GM19372 (cell line): ENCODE data around the gene UBR7.
A peak's percentile ranks its signal among the peaks of the same experiment; 100 is the strongest.
"Not testable (repeated sequence)": the region's sequence is repeated elsewhere in the genome, so short reads cannot be mapped to it uniquely, and the experiment has no call there.

ENCODE experiments used
- ATAC-seq: cut with Tn5 transposase; IDR thresholded peaks from one replicate; pipeline ENCODE4 v1.9.1; 2021; ENCODE audit warnings: mild to moderate bottlenecking, low read depth, moderate library complexity; ENCODE audit not compliant: unreplicated experiment

UBR7 gene, protein sequence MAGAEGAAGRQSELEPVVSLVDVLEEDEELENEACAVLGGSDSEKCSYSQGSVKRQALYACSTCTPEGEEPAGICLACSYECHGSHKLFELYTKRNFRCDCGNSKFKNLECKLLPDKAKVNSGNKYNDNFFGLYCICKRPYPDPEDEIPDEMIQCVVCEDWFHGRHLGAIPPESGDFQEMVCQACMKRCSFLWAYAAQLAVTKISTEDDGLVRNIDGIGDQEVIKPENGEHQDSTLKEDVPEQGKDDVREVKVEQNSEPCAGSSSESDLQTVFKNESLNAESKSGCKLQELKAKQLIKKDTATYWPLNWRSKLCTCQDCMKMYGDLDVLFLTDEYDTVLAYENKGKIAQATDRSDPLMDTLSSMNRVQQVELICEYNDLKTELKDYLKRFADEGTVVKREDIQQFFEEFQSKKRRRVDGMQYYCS

DNA sequence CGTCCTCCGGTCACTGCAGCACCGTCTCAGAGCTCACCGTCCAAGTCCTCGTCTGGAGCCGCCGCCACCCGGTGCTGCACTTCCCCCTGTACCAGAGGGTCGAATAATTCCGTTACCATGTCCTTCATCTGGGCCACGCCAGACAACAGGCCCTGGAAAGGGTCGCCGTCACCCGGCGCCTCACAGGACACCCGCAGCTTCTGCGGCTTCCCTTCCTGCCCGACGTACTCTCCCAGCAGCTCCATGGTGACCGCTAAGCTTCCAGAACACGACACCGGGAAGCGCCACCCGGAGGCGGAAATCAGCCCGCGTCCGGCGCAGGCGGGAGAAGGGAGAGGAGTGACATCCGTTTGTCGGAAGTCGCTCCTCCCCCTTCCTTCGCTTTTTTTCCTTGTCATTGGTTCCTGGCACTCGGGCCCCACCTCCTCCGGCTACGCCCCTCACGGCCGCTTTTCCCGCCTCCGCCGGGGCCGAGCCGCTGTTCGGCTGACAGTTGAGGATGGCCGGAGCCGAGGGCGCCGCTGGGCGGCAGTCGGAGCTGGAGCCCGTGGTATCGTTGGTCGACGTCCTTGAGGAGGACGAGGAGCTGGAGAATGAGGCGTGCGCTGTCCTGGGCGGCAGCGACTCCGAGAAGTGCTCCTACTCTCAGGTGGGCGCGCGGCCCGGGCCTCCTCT, at the start of gene UBR7, which contains the start of gene GON7:
TSS of gene UBR7 (plus strand) at position 464 of the 675 bp plus-strand sequence. CDS start at position 500, 36 bp downstream.
TSS of gene GON7 (minus strand) at position 273 of the 675 bp plus-strand sequence. CDS start at position 245, 28 bp downstream.
- peak; percentile 71 for ATAC-seq

DNA sequence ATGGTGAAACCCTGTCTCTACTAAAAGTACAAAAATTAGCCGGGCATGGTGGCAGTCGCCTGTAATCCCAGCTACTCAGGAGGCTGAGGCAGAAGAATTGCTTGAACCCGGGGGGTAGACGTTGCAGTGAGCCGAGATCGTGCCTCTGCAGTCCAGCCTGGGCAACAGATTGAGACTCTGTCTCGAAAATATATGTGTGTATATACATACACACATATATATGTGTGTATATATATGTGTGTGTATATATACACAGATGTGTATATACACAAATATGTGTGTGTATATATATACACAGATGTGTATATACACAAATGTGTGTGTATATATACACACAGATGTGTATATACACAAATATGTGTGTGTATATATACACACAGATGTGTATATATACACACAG, 48.7 kb upstream of the UBR7 start:
- not testable (repeated sequence) for ATAC-seq

DNA sequence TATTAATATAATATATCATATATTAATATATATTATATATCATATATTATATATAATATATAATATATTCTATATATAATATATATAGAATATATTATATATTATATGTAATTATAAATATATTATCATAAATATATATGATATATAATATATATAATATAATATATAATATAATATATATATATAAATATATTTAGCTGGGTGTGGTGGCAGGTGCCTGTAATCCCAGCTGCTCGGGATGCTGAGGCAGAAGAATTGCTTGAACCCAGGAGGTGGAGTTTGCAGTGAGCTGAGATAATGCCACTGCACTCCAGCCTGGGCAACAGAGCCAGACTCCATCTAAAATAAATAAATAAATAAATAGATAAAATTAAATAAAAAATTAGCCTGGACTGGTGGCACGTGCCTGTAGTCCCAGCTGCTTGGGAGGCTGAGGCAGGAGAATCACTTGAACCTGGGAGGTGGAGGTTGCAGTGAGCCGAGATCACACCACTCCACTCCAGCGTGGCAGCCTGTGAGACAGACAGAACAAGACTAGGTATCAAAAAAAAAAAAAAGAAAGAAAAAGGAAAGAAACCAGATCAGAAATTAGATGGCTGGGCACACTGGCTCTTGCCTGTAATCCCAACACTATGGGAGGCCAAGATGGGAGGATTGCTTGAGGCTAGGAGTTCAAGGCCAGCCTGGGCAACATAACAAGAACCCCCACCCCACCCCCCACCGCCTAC, 47.3 kb upstream of the UBR7 start:
- ATAC-seq, result not testable (repeated sequence)

DNA sequence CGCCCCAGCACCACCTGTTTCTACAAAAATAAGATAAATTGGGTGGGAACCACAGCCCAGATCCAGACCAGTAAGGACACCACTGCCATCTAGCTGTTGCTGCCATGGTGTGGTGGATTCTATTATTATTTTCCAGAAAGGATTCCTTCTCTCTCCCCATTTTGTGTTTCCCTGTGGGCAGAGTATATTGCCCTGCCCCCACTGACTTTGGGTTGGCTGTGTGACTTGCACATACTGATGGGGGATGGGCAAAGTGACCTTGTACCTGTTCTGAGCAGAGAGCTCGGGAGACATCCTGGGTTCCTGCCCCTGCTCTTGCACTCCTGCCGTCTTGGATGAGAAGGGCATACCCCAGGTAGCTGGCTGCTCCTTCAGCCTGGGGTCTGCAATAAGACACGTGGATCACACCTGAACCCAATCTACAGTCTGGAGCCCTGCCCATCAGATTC, 46.7 kb upstream of the UBR7 start:
- ATAC-seq, result no peak

DNA sequence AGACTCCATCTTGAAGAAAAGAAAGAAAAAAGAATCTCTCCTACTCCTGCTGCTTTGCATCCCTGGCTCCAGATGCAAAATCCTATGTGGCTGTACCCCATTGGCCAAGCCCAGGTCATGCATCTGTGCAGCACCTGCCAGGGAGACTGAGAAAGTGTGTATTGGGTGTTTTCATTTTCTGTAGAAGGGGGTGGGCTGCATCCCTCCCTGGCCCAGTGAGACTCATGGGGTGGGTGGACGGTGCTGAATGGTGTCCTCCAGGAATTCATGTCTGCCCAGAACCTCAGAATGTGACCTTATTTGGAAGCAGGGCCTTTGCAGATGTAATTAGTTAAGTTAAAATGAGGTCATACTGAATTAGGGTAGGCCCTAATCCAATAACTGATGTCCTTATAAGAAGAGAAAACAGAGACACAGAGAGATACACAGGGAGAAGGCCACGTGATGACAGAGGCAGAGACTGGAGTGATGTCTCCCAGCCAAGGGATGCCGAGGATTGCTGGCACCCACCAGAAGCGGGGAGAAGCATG, 45.6 kb upstream of the UBR7 start:
- no peak for ATAC-seq

DNA sequence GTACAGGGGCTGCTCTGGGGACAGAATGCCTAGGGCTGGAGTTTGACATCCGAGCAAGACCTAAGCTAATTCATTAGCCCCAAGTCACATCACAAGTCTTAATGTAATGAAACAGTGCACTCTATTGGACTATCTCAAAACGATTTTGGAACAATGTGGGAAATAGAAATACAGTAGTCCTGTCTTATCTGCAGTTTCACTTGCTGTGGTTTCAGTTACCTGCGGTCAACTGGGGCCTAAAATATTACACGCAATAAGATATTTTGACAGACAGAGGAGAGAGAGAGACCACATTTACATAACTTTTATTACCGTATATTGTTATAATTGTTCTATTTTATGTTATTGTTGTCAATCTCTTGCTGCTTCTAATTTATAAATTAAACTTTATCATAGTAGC, 43.5 kb upstream of the UBR7 start:
- no peak for ATAC-seq

DNA sequence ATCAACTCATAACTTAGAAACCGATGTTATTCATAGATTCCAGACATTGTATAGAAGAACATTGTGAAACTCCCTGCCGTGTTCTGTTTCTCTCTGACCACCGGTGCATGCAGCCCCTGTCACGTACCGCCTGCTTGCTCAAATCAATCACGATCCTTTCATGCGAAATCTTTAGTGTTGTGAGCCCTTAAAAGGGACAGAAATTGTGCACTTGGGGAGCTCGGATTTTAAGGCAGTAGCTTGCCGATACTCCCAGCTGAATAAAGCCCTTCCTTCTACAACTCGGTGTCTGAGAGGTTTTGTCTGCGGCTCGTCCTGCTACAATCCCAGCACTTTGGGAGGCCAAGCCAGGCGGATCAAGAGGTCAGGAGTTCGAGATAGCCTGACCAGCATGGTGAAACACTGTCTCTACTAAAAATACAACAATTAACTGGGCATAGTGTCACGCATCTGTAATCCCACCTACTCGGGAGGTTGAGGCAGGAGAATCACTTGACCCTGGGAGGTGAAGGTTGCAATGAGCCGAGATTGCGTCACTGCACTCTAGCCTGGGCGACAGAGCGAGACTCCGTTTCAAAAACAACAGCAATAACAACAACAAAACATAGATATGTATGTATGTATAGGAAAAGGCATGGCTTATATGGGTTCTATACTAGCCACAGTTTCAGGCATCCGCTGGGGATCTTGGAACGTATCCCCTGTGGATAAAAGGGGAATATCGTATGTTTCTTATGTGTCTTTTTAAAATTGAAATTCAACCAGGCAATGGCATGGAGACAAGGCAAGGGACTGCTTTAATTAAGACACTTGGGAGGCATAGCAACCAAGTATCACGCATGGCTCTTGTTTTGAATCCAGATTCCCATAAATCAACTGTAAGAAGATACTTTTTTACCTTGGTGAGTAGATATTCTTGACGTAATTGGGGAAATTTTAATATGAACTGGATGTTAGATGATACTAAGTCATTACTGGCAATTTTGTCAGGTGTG, 41.5 kb upstream of the UBR7 start:
- ATAC-seq, result not testable (repeated sequence)

DNA sequence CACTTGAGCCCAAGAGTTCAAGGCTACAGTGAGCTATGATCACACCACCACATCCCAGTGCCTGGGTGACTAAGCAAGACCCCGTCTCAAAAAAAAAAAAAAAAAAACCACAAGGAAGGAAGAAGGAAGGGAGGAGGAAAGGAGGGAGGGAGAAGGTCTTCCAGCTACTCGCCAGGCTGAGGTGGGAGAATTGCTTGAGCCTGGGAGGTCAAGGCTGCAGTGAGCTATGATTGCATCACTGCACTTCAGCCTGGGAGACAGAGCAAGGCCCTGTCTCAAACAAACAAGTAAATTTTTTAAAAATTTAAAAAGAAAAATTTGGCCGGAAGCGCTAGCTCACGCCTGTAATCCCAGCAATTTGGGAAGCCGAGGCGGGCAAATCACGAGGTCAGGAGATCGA, 38.4 kb upstream of the UBR7 start:
- not testable (repeated sequence) for ATAC-seq

DNA sequence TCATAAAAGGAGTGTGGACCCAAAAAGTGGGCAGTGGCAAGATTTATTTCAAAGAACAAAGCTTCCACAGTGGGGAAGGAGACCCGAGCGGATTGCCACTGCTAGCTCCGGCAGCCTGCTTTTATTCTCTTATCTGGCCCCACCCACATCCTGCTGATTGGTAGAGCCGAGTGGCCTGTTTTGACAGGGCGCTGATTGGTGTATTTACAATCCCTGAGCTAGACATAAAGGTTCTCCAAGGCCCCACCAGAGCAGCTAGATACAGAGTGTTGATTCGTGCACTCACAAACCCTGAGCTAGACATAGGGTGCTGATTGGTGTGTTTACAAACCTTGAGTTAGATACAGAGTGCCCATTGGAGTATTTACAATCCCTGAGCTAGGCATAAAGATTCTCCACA, 37.4 kb upstream of the UBR7 start:
- ATAC-seq, result not testable (repeated sequence)

DNA sequence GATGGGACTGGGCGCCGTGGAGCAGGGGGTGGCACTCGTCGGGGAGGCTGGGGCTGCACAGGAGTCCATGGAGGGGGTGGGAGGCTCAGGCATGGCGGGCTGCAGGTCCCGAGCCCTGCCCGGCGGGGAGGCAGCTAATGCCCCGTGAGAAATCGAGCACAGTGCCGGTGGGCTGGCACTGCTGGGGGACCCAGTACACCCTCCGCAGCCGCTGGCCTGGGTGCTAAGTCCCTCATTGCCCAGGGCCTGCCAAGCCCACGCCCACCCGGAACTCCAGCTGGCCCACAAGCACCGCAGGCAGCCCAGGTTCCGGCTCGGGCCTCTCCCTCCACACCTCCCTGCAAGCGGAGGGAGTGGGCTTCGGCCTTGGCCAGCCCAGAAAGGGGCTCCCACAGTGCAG, 36.9 kb upstream of the UBR7 start:
- not testable (repeated sequence) for ATAC-seq

DNA sequence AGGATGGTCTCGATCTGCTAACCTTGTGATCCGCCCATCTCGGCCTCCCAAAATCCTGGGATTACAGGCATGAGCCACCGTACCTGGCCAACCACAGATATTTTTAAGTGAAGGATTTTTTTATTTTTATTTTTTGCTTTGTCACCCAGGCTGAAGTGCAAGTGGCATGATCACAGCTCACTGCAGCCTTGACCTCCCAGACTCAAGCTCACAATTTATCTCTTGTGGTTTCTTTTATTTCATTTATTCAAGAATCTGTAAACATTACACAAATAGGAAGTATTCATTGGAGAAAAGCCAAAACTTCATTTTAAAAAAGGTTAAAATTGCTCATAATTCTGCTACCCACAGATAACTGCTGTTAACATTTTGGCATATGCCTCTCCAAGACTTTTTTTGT, 35.7 kb upstream of the UBR7 start:
- ATAC-seq, result no peak

DNA sequence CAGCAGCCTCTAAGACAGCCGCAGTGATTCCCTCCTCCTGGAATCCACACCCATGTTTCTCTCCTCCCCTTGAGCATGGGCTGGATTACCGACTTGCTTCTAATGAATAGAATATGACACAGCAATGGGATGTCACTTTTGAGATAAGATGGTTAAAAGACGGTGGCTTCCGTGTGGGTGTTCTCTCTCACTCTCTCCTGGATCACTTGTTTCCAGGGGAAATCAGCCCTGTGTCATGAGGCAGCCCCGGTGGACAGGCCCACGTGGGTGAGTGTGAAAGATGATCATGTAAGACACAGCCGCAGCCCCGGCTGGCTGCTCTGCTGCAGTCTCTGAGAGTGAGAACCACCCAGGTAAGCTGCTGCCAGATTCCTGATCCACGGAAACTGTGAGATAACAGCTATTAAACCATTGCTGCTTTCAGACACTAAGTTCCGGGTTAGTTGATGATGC, 33.1 kb upstream of the UBR7 start:
- ATAC-seq, result no peak

DNA sequence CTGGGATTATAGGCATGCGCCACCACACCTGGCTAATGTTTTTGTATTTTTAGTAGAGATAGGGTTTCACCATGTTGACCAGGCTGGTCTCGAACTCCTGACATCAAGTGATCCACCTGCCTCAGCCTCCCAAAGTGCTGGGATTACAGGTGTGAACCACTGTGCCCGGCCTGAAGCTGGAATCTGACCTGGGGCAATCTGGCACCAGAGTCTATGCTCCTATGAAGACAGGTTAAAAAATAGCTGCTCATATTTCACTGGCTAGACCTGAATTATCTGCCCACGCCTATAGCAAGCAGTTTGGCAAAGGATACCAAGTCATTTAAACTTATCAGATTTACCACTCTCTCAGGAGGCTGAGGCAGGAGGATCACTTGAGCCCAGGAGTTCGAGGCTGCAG, 32.3 kb upstream of the UBR7 start:
- ATAC-seq, result not testable (repeated sequence)

DNA sequence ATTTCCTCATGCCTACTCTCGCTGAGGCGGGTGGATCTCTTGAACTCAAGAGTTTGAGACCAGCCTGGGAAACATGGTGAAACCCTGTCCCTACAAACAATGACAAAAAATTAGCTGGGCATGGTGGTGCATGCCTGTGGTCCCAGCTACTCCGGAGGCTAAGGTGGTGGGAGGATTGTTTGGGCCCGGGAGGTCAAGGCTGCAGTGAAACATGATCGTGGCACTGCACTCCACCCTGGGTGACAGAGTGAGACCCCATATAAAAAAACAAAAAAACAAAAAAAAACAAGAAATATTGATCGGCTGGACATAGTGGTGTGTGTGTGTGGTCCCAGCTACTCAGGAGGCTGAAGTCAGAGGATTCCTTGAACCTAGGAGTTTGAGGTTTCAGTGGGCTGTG, 31.6 kb upstream of the UBR7 start:
- ATAC-seq, result no peak

DNA sequence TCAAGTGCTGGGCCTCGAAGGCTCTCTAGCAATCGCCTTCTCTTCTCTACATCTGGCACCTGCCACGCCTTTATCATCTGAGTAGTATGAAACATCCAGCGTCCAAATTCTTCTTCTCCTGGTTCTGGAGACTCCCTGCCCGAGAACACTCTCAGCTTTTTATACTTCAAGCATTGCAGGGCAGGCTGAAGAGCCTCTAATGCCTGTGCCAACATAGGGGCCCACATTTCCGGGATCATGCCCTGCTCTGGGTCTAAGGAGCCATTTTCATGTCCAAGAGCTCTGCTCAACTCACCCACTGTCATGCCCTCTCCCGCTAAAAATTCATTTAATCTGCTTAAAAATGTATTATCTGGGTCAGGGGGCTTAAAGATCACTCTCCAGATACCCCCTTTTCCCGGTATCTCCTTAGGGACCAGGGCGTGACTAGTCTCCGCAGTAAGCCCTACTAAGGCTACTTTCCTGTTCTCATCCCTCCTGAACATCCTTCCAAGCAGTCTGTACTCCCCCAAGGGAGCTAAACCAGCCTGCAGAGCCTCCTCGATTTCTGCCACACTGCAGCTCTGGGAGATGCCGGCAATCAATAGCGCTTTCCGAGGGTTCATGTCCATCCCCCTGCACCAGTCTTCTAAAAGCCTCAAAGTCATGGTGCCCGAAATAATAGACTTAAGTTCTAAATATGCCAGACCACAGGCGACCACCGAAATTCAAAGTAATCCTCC, 23.3 kb upstream of the UBR7 start:
- no peak for ATAC-seq

DNA sequence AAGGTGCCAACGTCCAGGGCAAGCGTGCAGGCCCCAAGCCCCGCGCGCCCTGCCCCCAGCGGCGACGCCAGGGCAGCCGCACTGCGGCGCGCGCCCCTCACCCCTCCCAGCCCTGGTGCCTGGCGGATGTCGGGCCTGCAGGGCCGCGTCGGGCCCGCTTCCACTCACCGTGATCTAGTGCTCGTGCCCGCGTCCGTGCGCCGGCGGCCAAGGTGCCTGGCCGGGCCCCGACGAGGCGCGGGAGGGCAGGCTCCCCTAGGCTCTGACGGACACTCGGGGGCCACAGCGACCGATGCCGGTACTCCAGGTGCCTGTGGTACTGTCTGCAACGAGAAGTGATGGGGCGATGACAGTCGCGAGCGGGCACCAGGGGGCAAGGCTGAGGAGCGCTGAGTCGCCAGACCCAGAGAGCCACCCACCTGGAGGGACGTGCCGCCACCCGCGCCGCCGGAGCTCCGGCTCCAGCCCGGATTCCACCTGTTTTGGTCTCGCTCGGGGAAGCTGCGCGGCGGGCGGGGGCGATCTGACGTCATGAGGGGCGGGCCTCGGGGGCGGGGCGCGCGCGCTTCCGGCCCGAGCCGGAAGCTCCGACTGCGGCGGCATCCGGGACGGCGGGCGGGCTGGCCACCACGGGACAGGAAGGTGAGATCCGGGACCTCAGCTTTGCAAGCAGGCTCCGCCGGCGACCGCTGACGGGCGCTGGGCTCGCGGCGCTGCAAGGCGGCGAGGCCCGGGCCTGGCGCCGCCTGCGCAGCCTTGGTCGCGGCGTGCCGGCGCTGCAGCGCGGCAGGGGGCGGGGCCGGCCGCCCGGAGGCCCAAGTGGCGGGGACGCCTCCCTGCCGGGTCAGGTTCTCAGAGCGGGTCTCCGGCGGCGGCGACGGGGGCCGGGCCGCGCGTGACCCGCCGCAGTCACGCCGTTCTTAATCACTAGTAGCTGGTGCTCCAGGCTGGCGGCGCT, 22.4 kb upstream of the UBR7 start, which contains the start of the genes LYSET and MOAP1:
TSS of gene LYSET (plus strand) at position 927 of the 958 bp plus-strand sequence. CDS start 89 bp downstream, outside the sequence.
TSS of gene MOAP1 (minus strand) at position 507 of the 958 bp plus-strand sequence. CDS start 655 bp downstream, outside the sequence.
- peak; percentile 86 for ATAC-seq

DNA sequence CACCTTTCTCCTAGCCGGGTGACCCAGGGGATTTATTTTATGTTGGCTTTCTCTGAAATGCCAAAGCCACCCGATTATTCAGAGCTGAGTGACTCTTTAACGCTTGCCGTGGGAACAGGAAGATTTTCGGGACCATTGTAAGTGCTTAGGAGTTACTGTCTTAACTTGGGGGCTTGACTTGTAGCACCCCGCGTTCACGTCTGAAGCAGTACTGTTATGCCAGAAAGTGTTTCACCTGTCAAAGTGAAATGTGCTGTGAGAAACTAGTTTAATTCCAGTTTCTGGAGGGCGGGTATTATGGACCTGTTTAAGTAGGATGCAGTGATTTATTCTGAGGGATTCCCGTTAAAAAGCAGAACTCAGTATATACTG, 21.7 kb upstream of the UBR7 start:
- peak; percentile 1 for ATAC-seq
